Measurements from ENCODE around the gene CDH3.

The CDH3 gene

GRCh38 chr16:68734782-68735181, 89.7 kb downstream of the CDH3 start:
- Histone ChIP-seq H3K9me3 (ENCODE audit: control insufficient read depth in 1 of 2, low read length in 2 of 2) (no peaks in the 10 kb centered on the region), H3K9ac (ENCODE audit: low read depth in 1 of 2, low read length in 2 of 2) (no peak overlapping the region), H3K4me1 (ENCODE audit: control insufficient read depth in 1 of 2, insufficient read depth in 2 of 2, low read length in 2 of 2) (peaks cover 8 to 10% of the 10 kb centered on the region in 2 donors), H3K27ac (ENCODE audit: low read depth, low read length) (no peak overlapping the region), H3K27me3 (ENCODE audit: control insufficient read depth in 1 of 2, insufficient read depth in 2 of 2, low read length in 2 of 2) (peaks cover 5 to 17% of the 10 kb centered on the region in 2 donors), H3K36me3 (ENCODE audit: control insufficient read depth in 1 of 2, insufficient read depth in 2 of 2, low read length in 2 of 2) (no peaks in the 10 kb centered on the region), H3K4me3 (ENCODE audit: low read depth in 1 of 2, low read length in 2 of 2) (no peak overlapping the region)

GRCh38 chr16:68736561-68736960, 91.5 kb downstream of the CDH3 start:
- Histone ChIP-seq H3K9me3 (ENCODE audit: control insufficient read depth in 1 of 2, low read length in 2 of 2) (no peaks in the 10 kb centered on the region), H3K9ac (ENCODE audit: low read depth in 1 of 2, low read length in 2 of 2) (peak overlapping the region; percentile 81 to 88), H3K36me3 (ENCODE audit: control insufficient read depth in 1 of 2, insufficient read depth in 2 of 2, low read length in 2 of 2) (no peaks in the 10 kb centered on the region), H3K27me3 (ENCODE audit: control insufficient read depth in 1 of 2, insufficient read depth in 2 of 2, low read length in 2 of 2) (peaks cover 5 to 17% of the 10 kb centered on the region in 2 donors), H3K27ac (ENCODE audit: low read depth, low read length) (no peak overlapping the region), H3K4me3 (ENCODE audit: low read depth in 1 of 2, low read length in 2 of 2) (peak overlapping the region in 1 of 2 donors; percentile 43), H3K4me1 (ENCODE audit: control insufficient read depth in 1 of 2, insufficient read depth in 2 of 2, low read length in 2 of 2) (peaks cover 23 to 25% of the 10 kb centered on the region in 2 donors)

GRCh38 chr16:68737046-68737729, 92.1 kb downstream of the CDH3 start, which contains the start of gene CDH1:
Gene CDH1, plus strand, starts transcription at chr16:68737292. Its CDS starts 124 bp downstream, at chr16:68737416.
- peak within 1 kb of the TSS; percentile 67 to 82 for H3K4me3 ChIP-seq (ENCODE audit: low read depth in 1 of 2, low read length in 2 of 2)
- peak within 1 kb of the TSS; percentile 81 to 88 for H3K9ac ChIP-seq (ENCODE audit: low read depth in 1 of 2, low read length in 2 of 2)
- H3K9me3 ChIP-seq (ENCODE audit: control insufficient read depth in 1 of 2, low read length in 2 of 2) = no peaks in the 10 kb centered on the region
- H3K4me1 ChIP-seq (ENCODE audit: control insufficient read depth in 1 of 2, insufficient read depth in 2 of 2, low read length in 2 of 2) = peaks cover 25% of the 10 kb centered on the region in 2 donors
- no peaks in the 10 kb centered on the region for H3K36me3 ChIP-seq (ENCODE audit: control insufficient read depth in 1 of 2, insufficient read depth in 2 of 2, low read length in 2 of 2)
- H3K27me3 ChIP-seq (ENCODE audit: control insufficient read depth in 1 of 2, insufficient read depth in 2 of 2, low read length in 2 of 2) = peaks cover 5 to 17% of the 10 kb centered on the region in 2 donors
- peak within 1 kb of the TSS; percentile 81 for H3K27ac ChIP-seq (ENCODE audit: low read depth, low read length)

- Histone ChIP-seq H3K9me3 (ENCODE audit: control insufficient read depth in 1 of 2, low read length in 2 of 2) (no peaks in the 10 kb centered on the region), H3K9ac (ENCODE audit: low read depth in 1 of 2, low read length in 2 of 2) (peak overlapping the region; percentile 81 to 88), H3K27ac (ENCODE audit: low read depth, low read length) (peak overlapping the region; percentile 81), H3K27me3 (ENCODE audit: control insufficient read depth in 1 of 2, insufficient read depth in 2 of 2, low read length in 2 of 2) (peaks cover 5 to 17% of the 10 kb centered on the region in 2 donors), H3K4me1 (ENCODE audit: control insufficient read depth in 1 of 2, insufficient read depth in 2 of 2, low read length in 2 of 2) (peaks cover 28 to 29% of the 10 kb centered on the region in 2 donors), H3K36me3 (ENCODE audit: control insufficient read depth in 1 of 2, insufficient read depth in 2 of 2, low read length in 2 of 2) (no peaks in the 10 kb centered on the region), H3K4me3 (ENCODE audit: low read depth in 1 of 2, low read length in 2 of 2) (peak overlapping the region; percentile 67 to 82)
Measured at GRCh38 chr16:68737730-68738629, 92.9 kb downstream of the CDH3 start.

GRCh38 chr16:68739964-68740627, 95.0 kb downstream of the CDH3 start:
- H3K9ac ChIP-seq (ENCODE audit: low read depth in 1 of 2, low read length in 2 of 2) = peak overlapping the region; percentile 54 to 79
- H3K4me3 ChIP-seq (ENCODE audit: low read depth in 1 of 2, low read length in 2 of 2) = peak overlapping the region; percentile 48 to 49
- H3K27ac ChIP-seq (ENCODE audit: low read depth, low read length) = peak overlapping the region; percentile 55
- peaks cover 43 to 47% of the 10 kb centered on the region in 2 donors for H3K4me1 ChIP-seq (ENCODE audit: control insufficient read depth in 1 of 2, insufficient read depth in 2 of 2, low read length in 2 of 2)
- no peaks in the 10 kb centered on the region for H3K36me3 ChIP-seq (ENCODE audit: control insufficient read depth in 1 of 2, insufficient read depth in 2 of 2, low read length in 2 of 2)
- H3K9me3 ChIP-seq (ENCODE audit: control insufficient read depth in 1 of 2, low read length in 2 of 2) = no peaks in the 10 kb centered on the region
- peaks cover 5 to 17% of the 10 kb centered on the region in 2 donors for H3K27me3 ChIP-seq (ENCODE audit: control insufficient read depth in 1 of 2, insufficient read depth in 2 of 2, low read length in 2 of 2)

GRCh38 chr16:68740628-68741346, 95.7 kb downstream of the CDH3 start:
- H3K36me3 ChIP-seq (ENCODE audit: control insufficient read depth in 1 of 2, insufficient read depth in 2 of 2, low read length in 2 of 2) = no peaks in the 10 kb centered on the region
- H3K9ac ChIP-seq (ENCODE audit: low read depth in 1 of 2, low read length in 2 of 2) = peak overlapping the region; percentile 54 to 79
- peak overlapping the region; percentile 48 to 65 for H3K4me3 ChIP-seq (ENCODE audit: low read depth in 1 of 2, low read length in 2 of 2)
- peaks cover 5 to 17% of the 10 kb centered on the region in 2 donors for H3K27me3 ChIP-seq (ENCODE audit: control insufficient read depth in 1 of 2, insufficient read depth in 2 of 2, low read length in 2 of 2)
- H3K9me3 ChIP-seq (ENCODE audit: control insufficient read depth in 1 of 2, low read length in 2 of 2) = no peaks in the 10 kb centered on the region
- H3K27ac ChIP-seq (ENCODE audit: low read depth, low read length) = peak overlapping the region; percentile 71
- peaks cover 43 to 50% of the 10 kb centered on the region in 2 donors for H3K4me1 ChIP-seq (ENCODE audit: control insufficient read depth in 1 of 2, insufficient read depth in 2 of 2, low read length in 2 of 2)

GRCh38 chr16:68743664-68744063, 98.6 kb downstream of the CDH3 start:
- no peak overlapping the region for H3K4me3 ChIP-seq (ENCODE audit: low read depth in 1 of 2, low read length in 2 of 2)
- peak overlapping the region; percentile 40 to 49 for H3K9ac ChIP-seq (ENCODE audit: low read depth in 1 of 2, low read length in 2 of 2)
- no peaks in the 10 kb centered on the region for H3K27me3 ChIP-seq (ENCODE audit: control insufficient read depth in 1 of 2, insufficient read depth in 2 of 2, low read length in 2 of 2)
- H3K27ac ChIP-seq (ENCODE audit: low read depth, low read length) = peak overlapping the region; percentile 26
- H3K4me1 ChIP-seq (ENCODE audit: control insufficient read depth in 1 of 2, insufficient read depth in 2 of 2, low read length in 2 of 2) = peaks cover 47 to 55% of the 10 kb centered on the region in 2 donors
- peaks cover 2 to 3% of the 10 kb centered on the region in 2 donors for H3K36me3 ChIP-seq (ENCODE audit: control insufficient read depth in 1 of 2, insufficient read depth in 2 of 2, low read length in 2 of 2)
- H3K9me3 ChIP-seq (ENCODE audit: control insufficient read depth in 1 of 2, low read length in 2 of 2) = no peaks in the 10 kb centered on the region

GRCh38 chr16:68744744-68745280, 99.7 kb downstream of the CDH3 start:
- Histone ChIP-seq H3K9ac (ENCODE audit: low read depth in 1 of 2, low read length in 2 of 2) (peak overlapping the region; percentile 38 to 40), H3K9me3 (ENCODE audit: control insufficient read depth in 1 of 2, low read length in 2 of 2) (no peaks in the 10 kb centered on the region), H3K4me3 (ENCODE audit: low read depth in 1 of 2, low read length in 2 of 2) (peak overlapping the region; percentile 11 to 50), H3K27me3 (ENCODE audit: control insufficient read depth in 1 of 2, insufficient read depth in 2 of 2, low read length in 2 of 2) (no peaks in the 10 kb centered on the region), H3K4me1 (ENCODE audit: control insufficient read depth in 1 of 2, insufficient read depth in 2 of 2, low read length in 2 of 2) (peaks cover 46 to 60% of the 10 kb centered on the region in 2 donors), H3K27ac (ENCODE audit: low read depth, low read length) (peak overlapping the region; percentile 57), H3K36me3 (ENCODE audit: control insufficient read depth in 1 of 2, insufficient read depth in 2 of 2, low read length in 2 of 2) (peaks cover 3 to 12% of the 10 kb centered on the region in 2 donors)

- Histone ChIP-seq H3K9ac (ENCODE audit: low read depth in 1 of 2, low read length in 2 of 2) (no peak overlapping the region), H3K36me3 (ENCODE audit: control insufficient read depth in 1 of 2, insufficient read depth in 2 of 2, low read length in 2 of 2) (peaks cover 3 to 18% of the 10 kb centered on the region in 2 donors), H3K27ac (ENCODE audit: low read depth, low read length) (no peak overlapping the region), H3K9me3 (ENCODE audit: control insufficient read depth in 1 of 2, low read length in 2 of 2) (no peaks in the 10 kb centered on the region), H3K27me3 (ENCODE audit: control insufficient read depth in 1 of 2, insufficient read depth in 2 of 2, low read length in 2 of 2) (no peaks in the 10 kb centered on the region), H3K4me3 (ENCODE audit: low read depth in 1 of 2, low read length in 2 of 2) (no peak overlapping the region), H3K4me1 (ENCODE audit: control insufficient read depth in 1 of 2, insufficient read depth in 2 of 2, low read length in 2 of 2) (peaks cover 34 to 51% of the 10 kb centered on the region in 2 donors)
Measured at GRCh38 chr16:68746951-68747350, 101.8 kb downstream of the CDH3 start.

Data from duodenal mucosa (tissue), 2 donors.